GM12892 (cell line): ENCODE data around the gene NAA11.

Experiments
- POLR2A ChIP-seq: IDR thresholded peaks from 2 replicates; pipeline ENCODE4 v1.6.1; 2011; ENCODE audit warnings: low read depth, low read length, control low read depth
- POLR2AphosphoS5 ChIP-seq: IDR thresholded peaks from 2 replicates; pipeline ENCODE4 v1.6.1; 2011; ENCODE audit warnings: low read depth, low read length, control low read depth
- TAF1 ChIP-seq: IDR thresholded peaks from 2 replicates; pipeline ENCODE4 v1.6.1; 2011; ENCODE audit warnings: low read depth, mild to moderate bottlenecking, control low read depth, low read length, borderline replicate concordance

- TF ChIP-seq POLR2A (no peak), TAF1 (no peak), POLR2AphosphoS5 (no peak)
Measured at GRCh38 chr4:79325436-79325835, 425 bp downstream of the NAA11 start.
